ENCODE measurements around the gene ZNF232. TPM values are rescaled to one million over a fixed set of nuclear protein-coding genes. Genes with fewer than 3 reads are reported as not detected.
"Not testable (repeated sequence)": the region's sequence is repeated elsewhere in the genome, so short reads cannot be mapped to it uniquely, and the experiment has no call there.

ZNF232 gene
- total and polyA plus RNA-seq, 11 donors, result 2.2 to 6.5 (median 4.4) TPM

- ATAC-seq, result no peak
- Histone ChIP-seq H3K4me1 (no peaks in the 10 kb centered on the region), H3K27me3 (no peaks in the 10 kb centered on the region), H3K4me3 (no peak overlapping the region), H3K27ac (no peak overlapping the region), H3K36me3 (no peaks in the 10 kb centered on the region), H3K9me3 (no peaks in the 10 kb centered on the region)
- 84 to 90% (median 87%) methylated on average over 18 to 24 of the region's 24 CpGs for WGBS, 4 donors
- DNase-seq, result no peak
- no peak for TF ChIP-seq POLR2A (IDR thresholded peaks at IDR 0.05)
- TF ChIP-seq CTCF (IDR thresholded peaks at IDR 0.05), result no peak
- intact Hi-C loops (cut with DNase I), result no loop called here
Measured at GRCh38 chr17:5138616-5139457, 27.2 kb upstream of the ZNF232 start.

DNA sequence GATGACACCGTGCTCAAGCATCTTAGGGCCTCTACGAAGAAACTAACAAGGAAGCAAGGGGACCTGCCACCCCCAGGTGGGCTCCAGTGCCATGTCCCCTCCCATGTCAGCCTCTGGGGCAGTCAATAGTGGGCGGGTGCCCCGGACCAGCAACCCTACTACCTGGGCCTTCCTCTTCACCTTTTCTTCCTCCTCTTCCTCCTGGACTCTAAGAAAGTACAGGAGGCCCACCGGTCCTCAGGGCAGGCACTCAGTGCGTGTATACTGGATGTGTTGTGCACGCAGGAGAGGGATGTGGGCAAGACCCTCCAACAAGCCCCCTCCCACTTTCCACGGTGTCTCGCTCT lies 26.5 kb upstream of the ZNF232 start:
- ATAC-seq; H3K9me3 ChIP-seq; DNase-seq; H3K36me3 ChIP-seq; H3K27ac ChIP-seq; H3K4me3 ChIP-seq; H3K27me3 ChIP-seq; intact Hi-C loops (cut with DNase I); H3K4me1 ChIP-seq: not testable (repeated sequence)
- 92 to 96% (median 94%) methylated on average over 9 of the region's 9 CpGs for WGBS, 4 donors

- H3K4me3 ChIP-seq; H3K27ac ChIP-seq; DNase-seq; H3K36me3 ChIP-seq; H3K27me3 ChIP-seq; intact Hi-C loops (cut with DNase I); H3K4me1 ChIP-seq; ATAC-seq; H3K9me3 ChIP-seq: not testable (repeated sequence)
- WGBS, 4 donors, result 81 to 97% (median 88%) methylated on average over 11 to 15 of the region's 15 CpGs
Measured at GRCh38 chr17:5137511-5138197, 26.0 kb upstream of the ZNF232 start.

DNA sequence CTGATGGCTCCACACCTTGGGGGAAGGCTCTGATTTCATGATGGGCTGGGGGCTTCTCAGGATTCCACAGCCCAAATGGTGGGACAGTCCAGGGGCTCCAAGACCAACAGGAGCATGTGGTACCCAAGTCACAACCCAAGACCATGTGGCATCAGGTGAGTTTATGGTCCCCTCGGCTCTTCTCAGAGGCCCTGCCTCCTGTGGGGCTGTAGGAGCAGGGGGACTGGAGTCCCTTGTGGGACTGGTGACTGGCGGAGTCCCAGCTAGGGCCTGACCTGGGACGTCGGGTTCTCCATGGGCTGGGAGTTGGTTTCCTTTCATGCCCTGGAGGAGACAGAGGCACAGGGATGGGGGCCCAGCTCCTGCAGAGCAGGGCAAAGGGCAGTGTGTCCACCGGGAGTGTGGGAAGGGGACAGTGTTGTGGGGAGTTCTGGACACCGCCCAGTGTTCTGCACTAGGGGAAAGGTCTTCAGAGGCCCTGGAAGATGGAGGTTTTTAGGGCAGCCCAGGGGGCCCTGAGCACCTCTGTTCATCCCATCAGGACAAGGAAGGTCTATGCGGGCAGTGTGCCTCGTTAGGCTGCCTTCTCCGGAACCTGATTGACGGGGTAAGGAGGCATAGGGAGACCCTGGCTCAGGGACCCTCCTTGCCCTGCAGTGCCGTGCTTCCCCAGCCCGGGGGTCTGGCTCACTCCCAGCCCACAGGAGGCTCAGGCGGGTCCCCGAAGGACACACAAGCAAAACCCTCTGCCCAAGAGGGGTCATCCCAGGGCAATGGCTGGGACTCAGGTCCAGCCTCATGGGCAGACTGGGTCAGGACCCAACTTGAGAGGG lies 25.1 kb upstream of the ZNF232 start:
- DNase-seq; H3K9me3 ChIP-seq; H3K27ac ChIP-seq; ATAC-seq; H3K27me3 ChIP-seq; H3K4me1 ChIP-seq; intact Hi-C loops (cut with DNase I); H3K4me3 ChIP-seq; H3K36me3 ChIP-seq: not testable (repeated sequence)
- 85 to 90% (median 87%) methylated on average over 8 to 14 of the region's 14 CpGs for WGBS, 4 donors

- TF ChIP-seq CTCF (IDR thresholded peaks at IDR 0.05) (no peak), POLR2A (IDR thresholded peaks at IDR 0.05) (no peak)
- ATAC-seq (no peak), DNase-seq (no peak)
- Histone ChIP-seq H3K36me3 (no peaks in the 10 kb centered on the region), H3K4me1 (no peaks in the 10 kb centered on the region), H3K4me3 (no peak overlapping the region), H3K27me3 (no peaks in the 10 kb centered on the region), H3K27ac (no peak overlapping the region), H3K9me3 (no peaks in the 10 kb centered on the region)
- intact Hi-C loops (cut with DNase I), result no loop called here
- WGBS, 4 donors, result 86 to 89% (median 87%) methylated on average over 10 to 14 of the region's 14 CpGs
Measured at GRCh38 chr17:5135726-5136579, 24.3 kb upstream of the ZNF232 start.

GRCh38 chr17:5135131-5135712 lies 23.5 kb upstream of the ZNF232 start:
- intact Hi-C loops (cut with DNase I); DNase-seq; H3K9me3 ChIP-seq; H3K4me1 ChIP-seq; H3K36me3 ChIP-seq; H3K4me3 ChIP-seq; H3K27me3 ChIP-seq; ATAC-seq; H3K27ac ChIP-seq: not testable (repeated sequence)
- 79 to 84% (median 80%) methylated on average over 8 of the region's 8 CpGs for WGBS, 4 donors

DNA sequence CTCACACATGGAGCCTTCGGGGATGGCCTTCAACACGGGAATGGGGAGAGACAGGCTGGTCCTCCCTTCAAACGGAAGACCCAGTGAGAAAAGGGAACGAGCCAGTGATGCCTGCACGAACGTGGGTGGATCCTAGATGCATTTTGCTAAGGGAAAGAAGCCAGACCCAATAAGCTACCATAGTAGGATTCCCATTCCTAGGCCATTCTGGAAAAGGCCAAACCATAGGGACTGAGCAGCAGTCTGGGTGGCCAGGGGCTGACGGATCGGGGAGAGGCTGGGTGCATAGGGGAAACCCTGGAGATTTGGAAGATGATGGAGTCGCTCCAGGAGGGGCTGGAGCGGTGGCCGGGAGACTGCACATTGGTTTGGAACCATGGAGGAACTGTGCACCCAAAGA lies 22.9 kb upstream of the ZNF232 start:
- DNase-seq; intact Hi-C loops (cut with DNase I); H3K27ac ChIP-seq; H3K27me3 ChIP-seq; H3K36me3 ChIP-seq; H3K4me3 ChIP-seq; H3K4me1 ChIP-seq; ATAC-seq; H3K9me3 ChIP-seq: not testable (repeated sequence)
- 83 to 90% (median 88%) methylated on average over 11 of the region's 11 CpGs for WGBS, 4 donors

Data from heart left ventricle (tissue), 16 donors.